ENCODE data around the gene COL9A2.

COL9A2 gene

GRCh38 chr1:40308036-40308727 lies 8.9 kb downstream of the COL9A2 start:
- Histone ChIP-seq H3K4me1 (ENCODE audit: control insufficient read depth, low read depth, low read length) (no peaks in the 10 kb centered on the region), H3K27ac (ENCODE audit: low read length) (no peak overlapping the region), H3K4me3 (ENCODE audit: low read length) (no peak overlapping the region), H3K27me3 (ENCODE audit: control insufficient read depth, insufficient read depth, low read length) (peaks cover under 1% of the 10 kb centered on the region), H3K9me3 (ENCODE audit: control insufficient read depth, low read depth, low read length) (no peaks in the 10 kb centered on the region), H3K9ac (ENCODE audit: low read length) (no peak overlapping the region), H3K36me3 (ENCODE audit: control insufficient read depth, low read depth, low read length) (no peaks in the 10 kb centered on the region)

GRCh38 chr1:40307186-40307585 lies 9.9 kb downstream of the COL9A2 start:
- H3K27ac ChIP-seq (ENCODE audit: low read length), result no peak overlapping the region
- H3K9me3 ChIP-seq (ENCODE audit: control insufficient read depth, low read depth, low read length), result no peaks in the 10 kb centered on the region
- H3K9ac ChIP-seq (ENCODE audit: low read length), result no peak overlapping the region
- H3K4me3 ChIP-seq (ENCODE audit: low read length), result no peak overlapping the region
- no peaks in the 10 kb centered on the region for H3K27me3 ChIP-seq (ENCODE audit: control insufficient read depth, insufficient read depth, low read length)
- H3K36me3 ChIP-seq (ENCODE audit: control insufficient read depth, low read depth, low read length), result no peaks in the 10 kb centered on the region
- H3K4me1 ChIP-seq (ENCODE audit: control insufficient read depth, low read depth, low read length), result no peaks in the 10 kb centered on the region

- H3K27me3 ChIP-seq (ENCODE audit: control insufficient read depth, insufficient read depth, low read length), result no peaks in the 10 kb centered on the region
- H3K9me3 ChIP-seq (ENCODE audit: control insufficient read depth, low read depth, low read length), result no peaks in the 10 kb centered on the region
These were observed 10.8 kb downstream of the COL9A2 start for GRCh38 chr1:40306296-40306695.

GRCh38 chr1:40305871-40306270 lies 11.2 kb downstream of the COL9A2 start:
- no peaks in the 10 kb centered on the region for H3K27me3 ChIP-seq (ENCODE audit: control insufficient read depth, insufficient read depth, low read length)
- no peaks in the 10 kb centered on the region for H3K9me3 ChIP-seq (ENCODE audit: control insufficient read depth, low read depth, low read length)
- no peaks in the 10 kb centered on the region for H3K36me3 ChIP-seq (ENCODE audit: control insufficient read depth, low read depth, low read length)
- no peak overlapping the region for H3K9ac ChIP-seq (ENCODE audit: low read length)
- no peaks in the 10 kb centered on the region for H3K4me1 ChIP-seq (ENCODE audit: control insufficient read depth, low read depth, low read length)
- H3K27ac ChIP-seq (ENCODE audit: low read length), result no peak overlapping the region
- no peak overlapping the region for H3K4me3 ChIP-seq (ENCODE audit: low read length)

More at GRCh38 chr1:40306296-40306695, 10.8 kb downstream of the COL9A2 start:
- Histone ChIP-seq H3K36me3 (ENCODE audit: control insufficient read depth, low read depth, low read length) (no peaks in the 10 kb centered on the region), H3K27ac (ENCODE audit: low read length) (no peak overlapping the region), H3K4me1 (ENCODE audit: control insufficient read depth, low read depth, low read length) (no peaks in the 10 kb centered on the region), H3K4me3 (ENCODE audit: low read length) (no peak overlapping the region), H3K9ac (ENCODE audit: low read length) (no peak overlapping the region)

GRCh38 chr1:40305451-40305850 lies 11.6 kb downstream of the COL9A2 start:
- no peak overlapping the region for H3K4me3 ChIP-seq (ENCODE audit: low read length)
- H3K4me1 ChIP-seq (ENCODE audit: control insufficient read depth, low read depth, low read length), result no peaks in the 10 kb centered on the region
- H3K9me3 ChIP-seq (ENCODE audit: control insufficient read depth, low read depth, low read length), result no peaks in the 10 kb centered on the region
- no peaks in the 10 kb centered on the region for H3K27me3 ChIP-seq (ENCODE audit: control insufficient read depth, insufficient read depth, low read length)
- no peak overlapping the region for H3K27ac ChIP-seq (ENCODE audit: low read length)
- no peak overlapping the region for H3K9ac ChIP-seq (ENCODE audit: low read length)
- H3K36me3 ChIP-seq (ENCODE audit: control insufficient read depth, low read depth, low read length), result no peaks in the 10 kb centered on the region

GRCh38 chr1:40303790-40304189 lies 13.3 kb downstream of the COL9A2 start:
- Histone ChIP-seq H3K4me1 (ENCODE audit: control insufficient read depth, low read depth, low read length) (no peaks in the 10 kb centered on the region), H3K27me3 (ENCODE audit: control insufficient read depth, insufficient read depth, low read length) (no peaks in the 10 kb centered on the region), H3K4me3 (ENCODE audit: low read length) (no peak overlapping the region), H3K9ac (ENCODE audit: low read length) (no peak overlapping the region), H3K9me3 (ENCODE audit: control insufficient read depth, low read depth, low read length) (no peaks in the 10 kb centered on the region), H3K36me3 (ENCODE audit: control insufficient read depth, low read depth, low read length) (no peaks in the 10 kb centered on the region), H3K27ac (ENCODE audit: low read length) (no peak overlapping the region)

GRCh38 chr1:40303051-40303771 lies 13.9 kb downstream of the COL9A2 start:
- H3K9ac ChIP-seq (ENCODE audit: low read length), result no peak overlapping the region
- H3K4me3 ChIP-seq (ENCODE audit: low read length), result no peak overlapping the region

GRCh38 chr1:40302475-40302874 lies 14.6 kb downstream of the COL9A2 start:
- no peak overlapping the region for H3K4me3 ChIP-seq (ENCODE audit: low read length)
- no peaks in the 10 kb centered on the region for H3K9me3 ChIP-seq (ENCODE audit: control insufficient read depth, low read depth, low read length)
- no peaks in the 10 kb centered on the region for H3K4me1 ChIP-seq (ENCODE audit: control insufficient read depth, low read depth, low read length)
- H3K27me3 ChIP-seq (ENCODE audit: control insufficient read depth, insufficient read depth, low read length), result no peaks in the 10 kb centered on the region
- H3K9ac ChIP-seq (ENCODE audit: low read length), result no peak overlapping the region
- H3K36me3 ChIP-seq (ENCODE audit: control insufficient read depth, low read depth, low read length), result no peaks in the 10 kb centered on the region
- no peak overlapping the region for H3K27ac ChIP-seq (ENCODE audit: low read length)

More at GRCh38 chr1:40303051-40303771, 13.9 kb downstream of the COL9A2 start:
- Histone ChIP-seq H3K27ac (ENCODE audit: low read length) (no peak overlapping the region), H3K4me1 (ENCODE audit: control insufficient read depth, low read depth, low read length) (no peaks in the 10 kb centered on the region), H3K27me3 (ENCODE audit: control insufficient read depth, insufficient read depth, low read length) (no peaks in the 10 kb centered on the region), H3K36me3 (ENCODE audit: control insufficient read depth, low read depth, low read length) (no peaks in the 10 kb centered on the region), H3K9me3 (ENCODE audit: control insufficient read depth, low read depth, low read length) (no peaks in the 10 kb centered on the region)

- H3K36me3 ChIP-seq (ENCODE audit: control insufficient read depth, low read depth, low read length), result no peaks in the 10 kb centered on the region
- H3K4me3 ChIP-seq (ENCODE audit: low read length), result no peak overlapping the region
- no peak overlapping the region for H3K9ac ChIP-seq (ENCODE audit: low read length)
- no peaks in the 10 kb centered on the region for H3K4me1 ChIP-seq (ENCODE audit: control insufficient read depth, low read depth, low read length)
- H3K27ac ChIP-seq (ENCODE audit: low read length), result no peak overlapping the region
- no peaks in the 10 kb centered on the region for H3K27me3 ChIP-seq (ENCODE audit: control insufficient read depth, insufficient read depth, low read length)
- no peaks in the 10 kb centered on the region for H3K9me3 ChIP-seq (ENCODE audit: control insufficient read depth, low read depth, low read length)
These were observed 15.4 kb downstream of the COL9A2 start for GRCh38 chr1:40301541-40302299.

GRCh38 chr1:40301066-40301465 lies 16.0 kb downstream of the COL9A2 start:
- no peaks in the 10 kb centered on the region for H3K9me3 ChIP-seq (ENCODE audit: control insufficient read depth, low read depth, low read length)
- no peak overlapping the region for H3K27ac ChIP-seq (ENCODE audit: low read length)
- H3K36me3 ChIP-seq (ENCODE audit: control insufficient read depth, low read depth, low read length), result no peaks in the 10 kb centered on the region
- no peaks in the 10 kb centered on the region for H3K4me1 ChIP-seq (ENCODE audit: control insufficient read depth, low read depth, low read length)
- no peak overlapping the region for H3K9ac ChIP-seq (ENCODE audit: low read length)
- no peaks in the 10 kb centered on the region for H3K27me3 ChIP-seq (ENCODE audit: control insufficient read depth, insufficient read depth, low read length)
- H3K4me3 ChIP-seq (ENCODE audit: low read length), result no peak overlapping the region

- Histone ChIP-seq H3K4me3 (ENCODE audit: low read length) (no peak overlapping the region), H3K9ac (ENCODE audit: low read length) (no peak overlapping the region), H3K4me1 (ENCODE audit: control insufficient read depth, low read depth, low read length) (no peaks in the 10 kb centered on the region), H3K9me3 (ENCODE audit: control insufficient read depth, low read depth, low read length) (no peaks in the 10 kb centered on the region), H3K27ac (ENCODE audit: low read length) (no peak overlapping the region), H3K27me3 (ENCODE audit: control insufficient read depth, insufficient read depth, low read length) (no peaks in the 10 kb centered on the region), H3K36me3 (ENCODE audit: control insufficient read depth, low read depth, low read length) (no peaks in the 10 kb centered on the region)
These were observed 16.4 kb downstream of the COL9A2 start for GRCh38 chr1:40300651-40301050.

All from iPS-18a (cell line).